Endodermal cell (in vitro differentiated cells): ENCODE results near the gene SLIT1. TPM values are rescaled to one million over a fixed set of nuclear protein-coding genes. Genes with fewer than 3 reads are reported as not detected.

Source experiments
- DNase-seq: peaks from one replicate; pipeline ENCODE4 v3.0.0-alpha.2; 2017
- H3K27ac ChIP-seq: 2 replicates; pipeline ENCODE4 v1.5.1; 2013; ENCODE audit warnings: mild to moderate bottlenecking, low read depth, low read length, moderate library complexity
- H3K27me3 ChIP-seq: 2 replicates; pipeline ENCODE4 v1.6.1; 2013; ENCODE audit warnings: mild to moderate bottlenecking, low read length, moderate library complexity; ENCODE audit not compliant: insufficient read depth, control insufficient read depth, poor library complexity, severe bottlenecking
- H3K36me3 ChIP-seq: 2 replicates; pipeline ENCODE4 v1.7.0; 2013; ENCODE audit warnings: mild to moderate bottlenecking, low read length, moderate library complexity; ENCODE audit not compliant: control insufficient read depth, insufficient read depth
- H3K4me1 ChIP-seq: one replicate; pipeline ENCODE4 v1.7.0; 2013; ENCODE audit warnings: low read length; ENCODE audit not compliant: control insufficient read depth, insufficient read depth
- H3K4me3 ChIP-seq: 2 replicates; pipeline ENCODE4 v1.5.1; 2013; ENCODE audit warnings: mild to moderate bottlenecking, low read length, moderate library complexity
- H3K9ac ChIP-seq: 2 replicates; pipeline ENCODE4 v1.6.1; 2013; ENCODE audit warnings: mild to moderate bottlenecking, low read length, moderate library complexity; ENCODE audit not compliant: poor library complexity, severe bottlenecking; ENCODE audit errors: extremely low read depth
- H3K9me3 ChIP-seq: 2 replicates; pipeline ENCODE4 v1.6.1; 2013; ENCODE audit warnings: mild to moderate bottlenecking, low read length, moderate library complexity; ENCODE audit not compliant: control insufficient read depth
- H3K27ac Mint-ChIP-seq: 2 replicates; pipeline ENCODE4 v1.8.0; 2020; ENCODE audit warnings: mixed read lengths
- H3K27me3 Mint-ChIP-seq: 2 replicates; pipeline ENCODE4 v1.8.0; 2021; ENCODE audit warnings: mild to moderate bottlenecking, mixed read lengths; ENCODE audit not compliant: insufficient read depth
- H3K36me3 Mint-ChIP-seq: 2 replicates; pipeline ENCODE4 v1.8.0; 2020; ENCODE audit warnings: low read depth, mixed read lengths
- H3K4me1 Mint-ChIP-seq: 2 replicates; pipeline ENCODE4 v1.8.0; 2020; ENCODE audit warnings: mixed read lengths
- H3K4me3 Mint-ChIP-seq: 2 replicates; pipeline ENCODE4 v1.8.0; 2020; ENCODE audit warnings: mild to moderate bottlenecking, moderate library complexity, mixed read lengths
- H3K9me3 Mint-ChIP-seq: 2 replicates; pipeline ENCODE4 v1.8.0; 2020; ENCODE audit warnings: mild to moderate bottlenecking, mixed read lengths
- CTCF ChIP-seq: fragments of 200-600 bp; sonication (generic); conservative IDR thresholded peaks from 2 replicates; pipeline ENCODE4 v1.5.0; 2021; ENCODE audit warnings: antibody characterized with exemption, mild to moderate bottlenecking
- WGBS, 2 experiments: methylation state at CpG; one replicate each; pipeline versions ENCODE4 v1.1.5 to v1.1.7; 2013; ENCODE audit warnings: missing lambda C conversion rate in 2 of 2, mixed read lengths in 1 of 2; ENCODE audit not compliant: insufficient coverage in 1 of 2, insufficient read length in 1 of 2; 5-methylcytosine and 5-hydroxymethylcytosine counted together
- total RNA-seq, 2 donors: library from RNA; stranded (reverse); fragmentation: NEBNext Ultra II Directional in 1 of 2; extraction: Animal tissue kit (Norgen Biotek cat#: 25700) in 1 of 2; gene quantifications; 2 replicates in 1 of 2; 3 replicates in 1 of 2; pipeline ENCODE4 v1.2.1, GENCODE V29; 2021

SLIT1 gene
- total RNA-seq, 2 donors from 2014 or later: 0.97 to 2.4 TPM

- H3K9me3 ChIP-seq: no peaks in the 10 kb centered on the region
- no peak for DNase-seq
- 91 to 97% methylated on average over 11 to 14 of the region's 14 CpGs for WGBS, 2 experiments
- H3K4me3 ChIP-seq: no peak overlapping the region
- H3K9ac ChIP-seq: no peak overlapping the region
- Mint-ChIP-seq H3K36me3 (no peaks in the 10 kb centered on the region), H3K27me3 (peaks cover 2% of the 10 kb centered on the region), H3K4me1 (peaks cover 1% of the 10 kb centered on the region), H3K4me3 (no peak overlapping the region), H3K9me3 (no peaks in the 10 kb centered on the region), H3K27ac (no peak overlapping the region)
- no peaks in the 10 kb centered on the region for H3K27me3 ChIP-seq
- TF ChIP-seq CTCF: no peak
- no peak overlapping the region for H3K27ac ChIP-seq
- no peaks in the 10 kb centered on the region for H3K36me3 ChIP-seq
- no peaks in the 10 kb centered on the region for H3K4me1 ChIP-seq
Observed at GRCh38 chr10:97043563-97043855, 142.2 kb downstream of the SLIT1 start.

GRCh38 chr10:97042716-97043562 is 142.8 kb downstream of the SLIT1 start:
- H3K9me3 Mint-ChIP-seq: no peaks in the 10 kb centered on the region

GRCh38 chr10:97042081-97042480 is 143.7 kb downstream of the SLIT1 start:
- DNase-seq: no peak
- H3K36me3 ChIP-seq: no peaks in the 10 kb centered on the region

More at GRCh38 chr10:97042716-97043562, 142.8 kb downstream of the SLIT1 start:
- Histone ChIP-seq H3K36me3 (no peaks in the 10 kb centered on the region), H3K4me3 (no peak overlapping the region), H3K27me3 (no peaks in the 10 kb centered on the region), H3K4me1 (no peaks in the 10 kb centered on the region), H3K9me3 (no peaks in the 10 kb centered on the region), H3K9ac (no peak overlapping the region), H3K27ac (no peak overlapping the region)
- no peak for TF ChIP-seq CTCF
- no peak overlapping the region for H3K27ac Mint-ChIP-seq
- whole genome bisulfite sequencing, 2 experiments: 93 to 95% methylated on average over 22 to 38 of the region's 38 CpGs
- peaks cover 7% of the 10 kb centered on the region for H3K4me1 Mint-ChIP-seq
- DNase-seq: no peak
- no peaks in the 10 kb centered on the region for H3K36me3 Mint-ChIP-seq
- H3K4me3 Mint-ChIP-seq: no peak overlapping the region
- peaks cover 6% of the 10 kb centered on the region for H3K27me3 Mint-ChIP-seq

More at GRCh38 chr10:97042081-97042480, 143.7 kb downstream of the SLIT1 start:
- Histone ChIP-seq H3K4me3 (no peak overlapping the region), H3K27me3 (no peaks in the 10 kb centered on the region), H3K9ac (no peak overlapping the region), H3K27ac (no peak overlapping the region), H3K4me1 (no peaks in the 10 kb centered on the region), H3K9me3 (no peaks in the 10 kb centered on the region)
- no peak for TF ChIP-seq CTCF
- H3K27ac Mint-ChIP-seq: no peak overlapping the region
- no peaks in the 10 kb centered on the region for H3K36me3 Mint-ChIP-seq
- no peaks in the 10 kb centered on the region for H3K9me3 Mint-ChIP-seq
- H3K4me1 Mint-ChIP-seq: peaks cover 7% of the 10 kb centered on the region
- WGBS, 2 experiments: 91 to 94% methylated on average over 5 of the region's 5 CpGs
- H3K4me3 Mint-ChIP-seq: no peak overlapping the region
- H3K27me3 Mint-ChIP-seq: peaks cover 9% of the 10 kb centered on the region
